PFSK-1 (cell line): Measurements from ENCODE around the gene GRK5.

Experiments used
- FOXP2 ChIP-seq: optimal IDR thresholded peaks from 2 replicates; pipeline ENCODE3; 2011; ENCODE audit warnings: borderline replicate concordance, control low read depth, inconsistent platforms; ENCODE audit not compliant: insufficient read depth; ENCODE audit errors: extremely low read length, extremely low read depth
- POLR2AphosphoS5 ChIP-seq: IDR thresholded peaks from 2 replicates; pipeline ENCODE4 v1.6.1; 2012; ENCODE audit warnings: low read depth, mild to moderate bottlenecking, control low read depth, low read length, moderate library complexity
- SIN3A ChIP-seq: IDR thresholded peaks from 2 replicates; pipeline ENCODE4 v1.6.1; 2012; ENCODE audit warnings: mild to moderate bottlenecking, low read length, moderate library complexity, borderline replicate concordance; ENCODE audit not compliant: insufficient read depth
- TAF1 ChIP-seq: IDR thresholded peaks from 2 replicates; pipeline ENCODE4 v1.6.1; 2012; ENCODE audit warnings: low read length, control low read depth, borderline replicate concordance; ENCODE audit not compliant: insufficient read depth
- TF ChIP-seq, protein P1 (sequence below), 2 experiments: IDR thresholded peaks; 2 replicates each; pipeline versions ENCODE4 v1.6.1 to v1.8.0; 2011 to 2012; ENCODE audit warnings: low read depth in 2 of 2, low read length in 2 of 2, control low read depth in 1 of 2, inconsistent platforms in 1 of 2, mild to moderate bottlenecking in 1 of 2, moderate library complexity in 1 of 2; ENCODE audit not compliant: insufficient read depth in 1 of 2

The GRK5 gene

DNA sequence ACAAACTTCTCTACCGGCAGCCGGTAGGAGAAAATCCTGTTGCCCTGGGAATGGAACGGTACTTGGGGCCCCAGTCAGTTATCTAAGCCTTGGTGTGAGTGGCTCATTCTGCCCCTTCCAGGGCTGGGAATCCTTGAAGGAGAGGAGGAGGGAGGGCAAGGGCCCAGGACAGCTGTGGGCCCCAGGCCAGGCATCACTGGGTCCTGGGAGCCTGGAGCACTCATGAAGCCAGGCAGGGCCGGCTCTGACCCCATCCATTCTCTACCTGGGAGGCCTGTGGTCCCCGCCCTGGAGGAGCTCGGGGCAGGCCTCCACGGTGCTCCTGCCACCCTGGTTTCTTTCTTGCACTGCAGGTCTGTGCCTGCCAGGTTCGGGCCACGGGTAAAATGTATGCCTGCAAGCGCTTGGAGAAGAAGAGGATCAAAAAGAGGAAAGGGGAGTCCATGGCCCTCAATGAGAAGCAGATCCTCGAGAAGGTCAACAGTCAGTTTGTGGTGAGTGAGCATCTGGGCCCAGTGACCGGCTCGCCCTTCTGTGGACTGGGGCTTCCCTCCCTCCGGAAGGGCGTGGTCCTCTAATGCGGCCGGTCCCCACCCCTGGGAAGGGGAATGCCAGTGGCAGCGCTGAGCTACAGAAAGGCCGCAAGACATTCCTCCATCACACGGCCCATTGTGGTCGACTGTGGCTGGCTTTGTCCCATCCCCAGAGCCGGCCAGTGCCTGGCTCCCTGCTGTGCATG, 223.8 kb downstream of the GRK5 start:
- TF ChIP-seq POLR2AphosphoS5 (no peak), TAF1 (no peak), SIN3A (no peak), FOXP2 (no peak)
- TF ChIP-seq, protein P1, sequence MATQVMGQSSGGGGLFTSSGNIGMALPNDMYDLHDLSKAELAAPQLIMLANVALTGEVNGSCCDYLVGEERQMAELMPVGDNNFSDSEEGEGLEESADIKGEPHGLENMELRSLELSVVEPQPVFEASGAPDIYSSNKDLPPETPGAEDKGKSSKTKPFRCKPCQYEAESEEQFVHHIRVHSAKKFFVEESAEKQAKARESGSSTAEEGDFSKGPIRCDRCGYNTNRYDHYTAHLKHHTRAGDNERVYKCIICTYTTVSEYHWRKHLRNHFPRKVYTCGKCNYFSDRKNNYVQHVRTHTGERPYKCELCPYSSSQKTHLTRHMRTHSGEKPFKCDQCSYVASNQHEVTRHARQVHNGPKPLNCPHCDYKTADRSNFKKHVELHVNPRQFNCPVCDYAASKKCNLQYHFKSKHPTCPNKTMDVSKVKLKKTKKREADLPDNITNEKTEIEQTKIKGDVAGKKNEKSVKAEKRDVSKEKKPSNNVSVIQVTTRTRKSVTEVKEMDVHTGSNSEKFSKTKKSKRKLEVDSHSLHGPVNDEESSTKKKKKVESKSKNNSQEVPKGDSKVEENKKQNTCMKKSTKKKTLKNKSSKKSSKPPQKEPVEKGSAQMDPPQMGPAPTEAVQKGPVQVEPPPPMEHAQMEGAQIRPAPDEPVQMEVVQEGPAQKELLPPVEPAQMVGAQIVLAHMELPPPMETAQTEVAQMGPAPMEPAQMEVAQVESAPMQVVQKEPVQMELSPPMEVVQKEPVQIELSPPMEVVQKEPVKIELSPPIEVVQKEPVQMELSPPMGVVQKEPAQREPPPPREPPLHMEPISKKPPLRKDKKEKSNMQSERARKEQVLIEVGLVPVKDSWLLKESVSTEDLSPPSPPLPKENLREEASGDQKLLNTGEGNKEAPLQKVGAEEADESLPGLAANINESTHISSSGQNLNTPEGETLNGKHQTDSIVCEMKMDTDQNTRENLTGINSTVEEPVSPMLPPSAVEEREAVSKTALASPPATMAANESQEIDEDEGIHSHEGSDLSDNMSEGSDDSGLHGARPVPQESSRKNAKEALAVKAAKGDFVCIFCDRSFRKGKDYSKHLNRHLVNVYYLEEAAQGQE (IDR thresholded peaks at IDR 0.05; ENCODE audit: insufficient read depth in 1 of 2, low read depth in 2 of 2, low read length in 2 of 2), result no peak

DNA sequence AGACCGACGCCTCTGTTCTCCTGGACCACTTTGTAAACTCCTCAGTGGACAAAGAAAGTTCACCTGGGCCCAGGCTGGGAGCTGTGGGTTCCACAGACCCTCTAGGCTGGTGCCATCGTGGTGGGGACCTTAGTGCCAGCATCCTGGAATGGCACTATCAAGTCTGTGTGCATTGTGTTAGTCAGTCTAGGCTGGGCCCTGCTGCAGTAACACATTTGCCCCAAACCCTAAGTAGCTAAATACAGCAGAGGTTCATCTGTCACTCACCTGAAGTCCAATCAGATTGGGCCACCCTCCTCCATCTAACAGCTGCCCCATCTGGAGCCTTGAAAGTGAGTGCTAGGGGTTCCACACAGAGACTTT, 224.4 kb downstream of the GRK5 start:
- no peak for TF ChIP-seq FOXP2
- no peak for TF ChIP-seq POLR2AphosphoS5
- TF ChIP-seq, protein P1 (IDR thresholded peaks at IDR 0.05; ENCODE audit: insufficient read depth in 1 of 2, low read depth in 2 of 2, low read length in 2 of 2), result no peak
- no peak for TF ChIP-seq TAF1
- TF ChIP-seq SIN3A, result no peak

DNA sequence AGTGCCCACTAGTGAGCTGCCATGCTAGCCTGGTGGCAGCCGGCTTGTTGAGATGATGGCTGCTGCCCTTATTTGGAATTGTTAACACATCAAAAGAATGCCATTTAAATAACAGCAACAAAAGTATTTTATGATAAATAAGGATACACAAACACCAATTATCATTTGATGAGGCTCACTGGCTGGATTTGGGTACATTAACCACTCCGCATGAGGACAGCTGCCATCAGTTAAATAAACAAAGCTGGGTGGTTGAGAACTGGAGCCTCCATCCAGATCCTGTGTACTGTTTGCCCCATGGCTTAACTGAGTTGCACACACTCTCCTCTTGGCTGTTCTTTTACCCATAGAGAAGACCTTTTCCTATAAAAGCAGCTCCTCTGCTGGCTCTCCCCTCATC, 231.3 kb downstream of the GRK5 start:
- TF ChIP-seq, protein P1 (IDR thresholded peaks at IDR 0.05; ENCODE audit: insufficient read depth in 1 of 2, low read depth in 2 of 2, low read length in 2 of 2), result no peak
- TF ChIP-seq SIN3A (no peak), TAF1 (no peak), FOXP2 (no peak), POLR2AphosphoS5 (no peak)

DNA sequence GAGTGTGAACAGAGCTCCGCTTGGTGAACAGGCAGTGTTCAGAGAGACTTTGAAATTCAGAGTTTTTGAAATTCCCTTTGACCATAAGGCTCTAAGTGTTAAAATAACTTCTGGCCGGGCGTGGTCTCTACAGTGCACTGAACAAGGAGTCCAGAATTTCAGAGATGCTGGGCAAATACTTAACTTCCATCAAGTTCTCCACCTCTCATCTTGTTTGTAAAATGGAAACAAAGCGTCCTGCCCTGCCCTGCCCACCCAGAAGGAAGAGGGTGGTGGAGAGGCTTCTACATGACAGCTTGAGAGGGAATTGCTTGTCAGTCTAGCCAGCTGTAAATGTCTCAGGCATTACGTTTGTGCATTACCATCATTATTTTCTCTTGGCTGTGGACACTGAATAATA, 232.6 kb downstream of the GRK5 start:
- TF ChIP-seq TAF1, result no peak
- TF ChIP-seq POLR2AphosphoS5, result no peak
- no peak for TF ChIP-seq SIN3A
- TF ChIP-seq FOXP2, result no peak
- TF ChIP-seq, protein P1 (IDR thresholded peaks at IDR 0.05; ENCODE audit: insufficient read depth in 1 of 2, low read depth in 2 of 2, low read length in 2 of 2), result no peak
